Duodenal mucosa (tissue), 2 donors: Measurements from ENCODE around the gene CXCL12.

ENCODE experiments used
- H3K27ac ChIP-seq: one replicate; pipeline ENCODE4 v1.7.0; 2013; ENCODE audit warnings: low read depth, low read length
- H3K27me3 ChIP-seq, 2 donors: one replicate each; pipeline ENCODE4 v1.7.0; 2013; ENCODE audit warnings: low read length in 2 of 2, control low read depth in 1 of 2; ENCODE audit not compliant: insufficient read depth in 2 of 2, control insufficient read depth in 1 of 2
- H3K36me3 ChIP-seq, 2 donors: one replicate each; pipeline ENCODE4 v1.7.0; 2013; ENCODE audit warnings: low read length in 2 of 2, control low read depth in 1 of 2; ENCODE audit not compliant: insufficient read depth in 2 of 2, control insufficient read depth in 1 of 2
- H3K4me1 ChIP-seq, 2 donors: one replicate each; pipeline ENCODE4 v1.7.0; 2013; ENCODE audit warnings: low read length in 2 of 2, control low read depth in 1 of 2; ENCODE audit not compliant: insufficient read depth in 2 of 2, control insufficient read depth in 1 of 2
- H3K4me3 ChIP-seq, 2 donors: one replicate each; pipeline ENCODE4 v1.7.0; 2013; ENCODE audit warnings: low read length in 2 of 2, low read depth in 1 of 2
- H3K9ac ChIP-seq, 2 donors: one replicate each; pipeline ENCODE4 v1.7.0; 2013; ENCODE audit warnings: low read length in 2 of 2, low read depth in 1 of 2
- H3K9me3 ChIP-seq, 2 donors: one replicate each; pipeline ENCODE4 v1.7.0; 2013; ENCODE audit warnings: low read length in 2 of 2, control low read depth in 1 of 2; ENCODE audit not compliant: control insufficient read depth in 1 of 2

The CXCL12 gene

GRCh38 chr10:44377651-44378310 is 7.1 kb downstream of the CXCL12 start:
- Histone ChIP-seq H3K27me3 (no peaks in the 10 kb centered on the region), H3K9ac (no peak overlapping the region), H3K4me1 (no peaks in the 10 kb centered on the region), H3K4me3 (no peak overlapping the region), H3K9me3 (no peaks in the 10 kb centered on the region), H3K36me3 (no peaks in the 10 kb centered on the region), H3K27ac (no peak overlapping the region)

DNA sequence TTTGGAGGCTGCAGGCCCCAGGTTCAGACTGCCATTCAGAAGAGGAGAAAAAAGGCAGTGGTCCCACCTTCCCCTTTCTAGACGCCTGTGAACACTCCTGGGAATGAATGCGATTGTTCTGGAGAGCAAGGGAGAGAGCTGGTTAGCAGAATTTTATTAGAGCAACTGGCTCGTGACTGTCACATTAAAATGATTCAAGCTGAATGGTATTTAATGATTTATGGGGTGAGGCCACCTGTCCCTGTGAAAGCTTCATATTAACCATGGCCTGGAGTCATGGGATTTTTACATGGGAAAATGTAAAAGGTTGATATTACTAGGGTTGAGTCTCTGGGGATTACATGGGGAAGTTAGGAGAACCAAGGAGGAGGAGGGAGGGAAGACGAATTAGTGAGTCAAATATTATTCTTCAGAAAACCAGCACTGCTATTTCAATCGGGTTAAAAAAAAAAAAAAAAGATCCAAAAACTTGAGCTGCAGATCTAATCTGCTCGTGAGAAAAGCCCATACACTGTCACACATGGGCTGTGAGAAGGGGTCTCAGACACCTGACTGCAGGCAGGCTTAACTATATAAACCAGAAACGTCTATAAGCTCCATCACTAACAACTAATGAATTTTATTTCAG is 8.3 kb downstream of the CXCL12 start:
- Histone ChIP-seq H3K9ac (no peak overlapping the region), H3K36me3 (no peaks in the 10 kb centered on the region), H3K4me3 (no peak overlapping the region)

GRCh38 chr10:44374155-44374554 is 10.7 kb downstream of the CXCL12 start:
- Histone ChIP-seq H3K9ac (no peak overlapping the region), H3K9me3 (no peaks in the 10 kb centered on the region), H3K36me3 (no peaks in the 10 kb centered on the region), H3K4me3 (no peak overlapping the region), H3K4me1 (no peaks in the 10 kb centered on the region), H3K27ac (no peak overlapping the region), H3K27me3 (no peaks in the 10 kb centered on the region)

More for the DNA sequence above, 8.3 kb downstream of the CXCL12 start:
- Histone ChIP-seq H3K4me1 (no peaks in the 10 kb centered on the region), H3K27me3 (no peaks in the 10 kb centered on the region), H3K27ac (no peak overlapping the region), H3K9me3 (no peaks in the 10 kb centered on the region)

- no peak overlapping the region for H3K27ac ChIP-seq
- no peaks in the 10 kb centered on the region for H3K4me1 ChIP-seq
- H3K9me3 ChIP-seq: no peaks in the 10 kb centered on the region
- H3K4me3 ChIP-seq: no peak overlapping the region
- H3K27me3 ChIP-seq: no peaks in the 10 kb centered on the region
- no peak overlapping the region for H3K9ac ChIP-seq
- no peaks in the 10 kb centered on the region for H3K36me3 ChIP-seq
Measured at GRCh38 chr10:44373341-44373995, 11.4 kb downstream of the CXCL12 start.

GRCh38 chr10:44372181-44372580 is 12.7 kb downstream of the CXCL12 start:
- Histone ChIP-seq H3K9ac (no peak overlapping the region), H3K36me3 (no peaks in the 10 kb centered on the region), H3K4me3 (no peak overlapping the region), H3K4me1 (no peaks in the 10 kb centered on the region), H3K27ac (no peak overlapping the region), H3K27me3 (no peaks in the 10 kb centered on the region), H3K9me3 (no peaks in the 10 kb centered on the region)

GRCh38 chr10:44370731-44371248 is 14.1 kb downstream of the CXCL12 start:
- Histone ChIP-seq H3K27me3 (no peaks in the 10 kb centered on the region), H3K9ac (no peak overlapping the region), H3K9me3 (no peaks in the 10 kb centered on the region), H3K27ac (no peak overlapping the region), H3K4me3 (no peak overlapping the region), H3K36me3 (no peaks in the 10 kb centered on the region), H3K4me1 (no peaks in the 10 kb centered on the region)

- H3K9me3 ChIP-seq: no peaks in the 10 kb centered on the region
Measured at GRCh38 chr10:44369854-44370253, 15.0 kb downstream of the CXCL12 start.

GRCh38 chr10:44369296-44369695 is 15.6 kb downstream of the CXCL12 start:
- Histone ChIP-seq H3K4me3 (no peak overlapping the region), H3K36me3 (no peaks in the 10 kb centered on the region), H3K9me3 (no peaks in the 10 kb centered on the region), H3K27me3 (no peaks in the 10 kb centered on the region), H3K9ac (no peak overlapping the region), H3K27ac (no peak overlapping the region), H3K4me1 (no peaks in the 10 kb centered on the region)

More at GRCh38 chr10:44369854-44370253, 15.0 kb downstream of the CXCL12 start:
- Histone ChIP-seq H3K27ac (no peak overlapping the region), H3K4me3 (no peak overlapping the region), H3K27me3 (no peaks in the 10 kb centered on the region), H3K36me3 (no peaks in the 10 kb centered on the region), H3K9ac (no peak overlapping the region), H3K4me1 (no peaks in the 10 kb centered on the region)

GRCh38 chr10:44368637-44369036 is 16.3 kb downstream of the CXCL12 start:
- Histone ChIP-seq H3K27me3 (no peaks in the 10 kb centered on the region), H3K4me3 (no peak overlapping the region), H3K4me1 (no peaks in the 10 kb centered on the region), H3K36me3 (no peaks in the 10 kb centered on the region), H3K9me3 (no peaks in the 10 kb centered on the region), H3K27ac (no peak overlapping the region), H3K9ac (no peak overlapping the region)

DNA sequence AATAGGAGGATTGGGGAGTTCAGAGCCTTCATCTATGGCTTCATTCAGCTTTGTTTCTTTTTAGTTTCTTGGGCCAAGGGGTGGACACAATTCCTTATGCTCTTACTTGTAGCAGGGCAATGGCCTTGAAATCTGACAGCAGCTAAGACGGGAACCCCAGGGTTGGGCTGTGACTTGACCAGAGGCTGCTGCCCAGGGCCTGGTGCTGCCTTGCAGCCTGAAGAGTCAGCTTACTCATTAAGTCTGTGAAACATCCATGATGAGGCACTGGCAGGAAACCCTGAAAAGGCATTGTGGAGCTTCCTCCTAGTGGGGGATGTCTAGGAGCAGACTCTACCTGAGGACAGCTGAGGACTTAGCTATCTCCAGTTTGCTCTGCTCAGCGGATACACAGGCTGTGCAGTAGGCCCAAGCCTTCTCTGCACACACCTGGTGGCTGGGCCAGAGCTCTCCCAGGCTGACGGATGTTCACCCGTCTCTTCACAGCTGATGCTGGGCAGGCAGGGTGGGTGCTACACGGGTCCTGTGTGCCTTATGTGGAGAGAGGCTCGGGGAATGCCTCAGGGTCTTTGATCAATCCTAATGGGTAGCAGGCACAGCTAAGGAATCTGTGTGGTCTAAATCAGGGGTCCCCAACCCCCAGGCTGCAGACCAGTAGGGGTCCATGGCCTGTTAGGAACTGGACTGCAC is 17.8 kb downstream of the CXCL12 start:
- no peak overlapping the region for H3K27ac ChIP-seq
- no peaks in the 10 kb centered on the region for H3K9me3 ChIP-seq
- no peak overlapping the region for H3K4me3 ChIP-seq
- H3K36me3 ChIP-seq: no peaks in the 10 kb centered on the region
- H3K9ac ChIP-seq: no peak overlapping the region
- no peaks in the 10 kb centered on the region for H3K27me3 ChIP-seq
- no peaks in the 10 kb centered on the region for H3K4me1 ChIP-seq
